Measurements from ENCODE around the gene DARS1.

DARS1 gene

DNA sequence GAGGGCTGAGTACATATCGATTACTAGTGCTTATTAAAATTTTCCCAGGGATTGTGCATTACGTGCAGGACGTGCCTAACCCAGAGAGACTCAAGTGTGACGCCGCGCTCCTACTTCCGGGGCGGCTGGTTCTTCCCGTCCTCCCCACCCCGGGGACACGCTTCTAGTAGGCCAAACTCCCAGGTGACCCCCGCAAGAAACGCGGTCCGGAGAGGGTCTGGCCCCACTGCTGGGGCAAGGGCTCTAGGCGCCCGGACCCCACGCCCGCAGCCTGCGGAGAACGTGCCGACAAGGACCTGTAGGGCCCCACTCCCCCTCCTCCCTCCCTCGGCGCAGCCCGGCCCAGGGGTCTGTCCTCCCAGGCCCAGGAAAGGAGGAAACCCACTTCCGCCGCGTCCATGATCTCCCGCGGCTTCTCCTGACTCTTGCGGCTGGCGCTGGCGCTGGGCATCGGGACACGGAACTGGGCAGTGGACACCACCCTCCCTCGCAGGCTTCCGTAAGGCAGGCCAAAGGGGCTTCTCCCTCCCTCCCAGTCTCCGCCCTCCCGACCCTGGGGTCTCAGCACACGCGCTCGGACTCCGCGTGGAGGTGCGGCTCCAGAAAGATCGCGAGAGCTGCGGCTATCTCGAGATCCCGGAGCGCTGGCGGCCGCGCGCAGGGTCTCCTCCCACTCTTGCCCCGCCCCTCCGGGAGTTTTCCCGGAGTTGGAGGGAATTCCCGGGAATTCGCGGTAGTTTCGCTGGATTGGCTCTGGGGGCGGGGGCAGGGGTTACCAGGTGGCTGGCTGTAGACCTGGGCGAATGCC is at the start of gene DARS1:
TSS of gene DARS1 (minus strand) at position 609 of the 808 bp plus-strand sequence. CDS start at position 451, 158 bp downstream.
- in situ Hi-C loops (cut with HindIII; ENCODE audit: low sequenced_read_pairs): no loop called here

DNA sequence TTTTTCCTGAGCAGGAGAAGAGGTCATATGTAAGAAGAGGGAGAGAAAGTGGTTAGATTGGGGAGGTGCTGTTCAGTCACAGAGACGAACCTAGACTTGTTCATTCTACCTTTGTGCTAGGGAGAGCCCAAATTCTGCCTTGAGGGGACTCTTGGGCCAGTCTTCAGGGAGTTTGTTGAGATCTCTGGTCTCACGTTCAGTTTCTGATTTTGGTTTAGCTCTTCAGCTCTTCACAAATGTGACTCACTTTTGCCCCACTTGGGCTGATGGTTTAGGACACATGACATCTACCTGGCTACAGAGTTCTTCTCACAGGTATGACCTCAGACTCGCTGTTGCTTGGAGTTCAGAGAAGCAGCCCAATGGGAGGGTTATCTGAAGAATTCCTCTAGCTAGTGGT is 49.2 kb upstream of the DARS1 start:
- in situ Hi-C loops (cut with HindIII; ENCODE audit: low sequenced_read_pairs): no loop called here

DNA sequence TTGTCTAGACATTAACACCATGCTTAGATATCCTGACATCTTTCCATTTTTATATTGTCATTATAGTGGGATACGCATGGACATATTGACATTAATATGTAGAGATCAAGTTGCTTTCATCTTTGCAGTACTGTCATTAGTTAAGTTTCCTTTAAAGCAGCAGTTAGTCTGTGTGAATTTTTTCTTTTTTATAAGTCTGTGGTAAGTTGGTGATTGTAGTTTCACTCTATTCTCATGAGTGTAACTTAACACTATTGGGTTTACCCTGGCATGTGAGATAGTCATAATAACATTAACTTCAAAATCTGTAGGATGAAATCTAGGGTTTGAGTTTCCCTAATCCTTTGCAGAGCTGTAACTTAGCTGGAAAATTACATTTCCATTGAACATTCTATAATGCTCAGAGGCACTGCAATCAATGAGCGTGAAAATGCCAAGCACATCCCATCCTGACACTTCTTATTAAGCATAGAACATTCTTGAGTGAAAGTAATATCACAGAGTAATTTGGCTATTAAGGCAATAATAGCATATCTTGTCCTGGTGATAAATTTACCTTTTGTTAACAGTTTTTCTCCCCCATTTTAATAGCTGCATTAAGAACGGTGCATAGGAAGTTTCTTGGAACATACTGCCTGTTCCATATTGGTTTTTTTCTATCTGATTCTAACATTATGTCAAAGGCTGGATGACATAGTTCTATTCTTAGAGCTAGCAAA is 47.5 kb upstream of the DARS1 start:
- in situ Hi-C loops (cut with HindIII; ENCODE audit: low sequenced_read_pairs): no loop called here

DNA sequence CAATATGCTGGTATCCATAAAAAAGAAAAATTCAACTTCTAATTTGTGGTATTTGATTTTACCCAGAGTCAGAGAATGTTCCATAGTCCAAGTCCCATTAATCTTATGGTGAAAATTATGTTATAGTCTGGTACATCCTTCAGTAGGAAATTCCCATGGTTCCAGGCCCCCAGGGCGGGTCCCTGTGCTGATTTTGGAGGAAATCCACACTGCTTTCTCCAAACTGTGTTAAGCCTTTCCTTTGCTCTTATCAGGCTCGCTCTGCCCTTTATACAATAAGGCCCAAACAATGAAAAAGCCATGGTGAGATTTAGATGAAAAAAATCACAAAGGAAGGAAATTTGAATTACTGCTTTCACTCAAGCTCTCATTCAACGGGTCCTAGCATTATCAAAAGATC is 46.8 kb upstream of the DARS1 start:
- in situ Hi-C loops (cut with HindIII; ENCODE audit: low sequenced_read_pairs): no loop called here

DNA sequence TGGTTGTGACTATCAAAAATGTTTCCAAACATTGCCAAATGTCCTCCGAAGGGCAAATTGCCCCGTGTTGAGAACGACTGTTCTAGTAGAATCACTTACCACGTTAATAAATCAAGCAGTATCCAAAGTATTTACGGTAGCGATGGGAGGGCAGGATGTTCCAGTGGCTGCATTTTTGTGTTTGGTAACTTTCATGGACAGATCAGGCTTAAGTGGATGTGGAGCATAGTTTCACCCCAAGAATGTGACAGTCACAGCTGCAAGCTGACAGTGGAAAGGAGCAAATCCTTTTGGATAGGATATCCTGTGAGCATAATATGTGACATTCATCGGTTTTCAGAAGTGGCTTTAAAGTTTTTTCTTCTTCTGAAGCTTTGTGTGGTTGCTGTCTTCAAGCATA is 46.3 kb upstream of the DARS1 start:
- in situ Hi-C loops (cut with HindIII; ENCODE audit: low sequenced_read_pairs): no loop called here

DNA sequence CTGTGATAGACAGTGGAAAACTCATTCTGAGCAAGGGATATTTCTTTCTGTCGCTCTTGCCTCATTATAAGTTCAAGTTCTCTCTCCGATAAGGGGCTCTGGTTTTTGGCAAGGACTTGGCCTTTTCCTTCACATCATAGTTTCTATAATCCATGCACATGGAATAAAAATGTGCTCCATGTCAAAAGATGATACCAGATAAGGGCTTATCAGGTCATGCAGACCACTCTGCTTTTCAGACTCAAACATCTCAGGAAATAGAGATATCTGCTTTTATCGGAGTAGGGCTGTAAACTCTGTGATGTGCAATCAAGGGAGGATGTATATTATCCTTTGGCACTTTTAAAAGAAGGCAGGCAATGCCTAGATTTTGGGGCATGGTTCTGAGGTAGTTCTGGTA is 45.0 kb upstream of the DARS1 start:
- in situ Hi-C loops (cut with HindIII; ENCODE audit: low sequenced_read_pairs): no loop called here

DNA sequence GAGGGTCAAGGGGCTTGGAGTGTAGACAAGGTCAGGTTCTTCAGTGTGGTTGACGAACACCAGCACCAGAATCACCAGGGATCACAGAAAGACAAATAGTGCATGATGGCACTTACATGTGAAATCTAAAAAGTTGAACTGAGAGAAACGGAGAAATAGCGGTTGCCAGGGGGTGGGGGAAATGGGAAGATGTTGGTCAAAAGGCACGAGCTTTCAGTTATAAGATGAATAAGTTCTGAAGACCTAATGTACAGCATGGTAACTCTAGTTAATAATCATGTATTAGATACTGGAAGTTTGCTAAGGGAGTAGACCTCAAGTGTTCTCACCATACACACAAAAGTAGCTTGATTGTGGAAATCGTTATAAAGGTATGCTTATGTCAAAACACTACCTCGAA is 43.7 kb upstream of the DARS1 start:
- in situ Hi-C loops (cut with HindIII; ENCODE audit: low sequenced_read_pairs): no loop called here

DNA sequence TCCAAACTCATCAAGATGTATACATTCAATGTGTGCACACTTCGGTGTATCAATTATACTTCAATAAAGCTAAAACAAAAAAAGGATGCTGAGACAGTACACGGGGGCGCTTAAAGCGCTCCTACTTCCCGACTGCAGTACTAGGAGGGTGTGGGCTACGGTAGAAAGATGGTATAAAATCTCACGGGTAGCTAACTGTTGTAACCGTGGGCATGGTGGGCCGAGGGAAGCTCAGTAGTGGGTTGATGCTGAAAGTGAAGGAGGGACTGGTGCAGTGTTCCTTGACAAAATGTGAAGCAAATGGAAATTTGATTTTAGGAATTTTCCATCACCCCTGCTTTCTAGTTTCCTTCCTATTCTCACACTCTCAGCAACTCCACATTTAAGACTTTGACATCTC is 42.6 kb upstream of the DARS1 start:
- in situ Hi-C loops (cut with HindIII; ENCODE audit: low sequenced_read_pairs): no loop called here

DNA sequence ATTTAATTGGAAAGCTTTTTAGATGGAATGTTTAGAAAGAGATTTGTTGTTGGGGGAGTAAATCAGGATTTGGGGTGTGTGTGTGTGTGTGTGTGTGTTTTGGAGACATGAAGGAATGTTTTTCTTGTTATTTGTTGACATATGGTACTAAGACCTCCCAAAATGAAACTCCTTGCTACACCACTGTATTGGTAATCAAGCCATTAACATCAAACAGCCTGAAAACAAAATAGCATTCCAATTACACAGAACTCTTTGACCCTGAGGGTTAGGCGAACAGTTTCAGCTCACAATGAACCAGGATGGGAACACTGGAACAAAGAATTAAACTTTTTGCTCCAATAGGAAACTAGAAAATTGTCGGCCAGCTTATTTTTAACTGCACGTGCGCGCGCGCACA is 41.7 kb upstream of the DARS1 start:
- in situ Hi-C loops (cut with HindIII; ENCODE audit: low sequenced_read_pairs): no loop called here

DNA sequence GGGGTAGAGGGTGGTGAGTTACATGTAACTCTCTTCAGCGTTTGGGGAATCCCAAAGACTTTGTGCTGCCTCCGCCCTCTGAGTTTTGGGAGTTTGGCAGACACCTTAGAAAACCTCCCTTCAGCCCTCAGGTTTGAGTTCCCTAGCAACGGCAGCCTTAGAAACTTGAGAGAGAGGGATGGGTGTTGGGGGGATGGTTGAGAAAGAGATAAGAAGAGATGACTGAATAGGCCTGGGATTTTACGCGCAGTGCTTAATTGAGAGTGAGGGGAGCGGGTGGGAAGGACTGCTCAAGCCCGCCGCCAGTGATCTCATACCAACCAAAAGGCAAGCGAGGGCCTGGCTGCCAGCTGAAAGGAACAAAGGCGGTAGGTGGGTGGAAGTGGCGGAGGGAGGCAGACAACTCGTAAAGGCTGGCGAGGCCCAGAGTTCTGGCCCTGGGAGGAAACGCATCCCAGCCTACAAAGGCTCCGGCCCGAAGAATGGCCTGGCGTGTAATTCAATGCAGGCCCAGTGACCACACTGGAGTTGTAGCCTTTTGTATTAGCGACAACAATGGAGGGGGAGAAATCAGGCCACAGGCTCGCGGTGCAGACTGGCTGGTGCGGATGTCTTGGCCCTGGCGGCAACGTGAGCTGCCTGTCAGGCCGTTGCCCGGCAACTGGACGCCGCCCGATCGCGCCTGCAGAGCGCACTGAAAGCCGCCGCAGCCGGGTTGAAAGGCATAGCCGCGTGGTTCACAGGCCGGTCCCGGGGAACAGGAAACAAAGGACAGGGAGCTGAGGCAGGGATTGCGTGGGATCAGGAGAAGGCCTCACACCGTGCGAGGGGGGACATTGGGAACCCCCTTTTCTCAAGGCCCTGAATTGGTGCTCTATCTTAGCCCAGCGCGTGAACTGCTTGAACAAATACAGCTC is 39.9 kb upstream of the DARS1 start:
- in situ Hi-C loops (cut with HindIII; ENCODE audit: low sequenced_read_pairs): no loop called here

DNA sequence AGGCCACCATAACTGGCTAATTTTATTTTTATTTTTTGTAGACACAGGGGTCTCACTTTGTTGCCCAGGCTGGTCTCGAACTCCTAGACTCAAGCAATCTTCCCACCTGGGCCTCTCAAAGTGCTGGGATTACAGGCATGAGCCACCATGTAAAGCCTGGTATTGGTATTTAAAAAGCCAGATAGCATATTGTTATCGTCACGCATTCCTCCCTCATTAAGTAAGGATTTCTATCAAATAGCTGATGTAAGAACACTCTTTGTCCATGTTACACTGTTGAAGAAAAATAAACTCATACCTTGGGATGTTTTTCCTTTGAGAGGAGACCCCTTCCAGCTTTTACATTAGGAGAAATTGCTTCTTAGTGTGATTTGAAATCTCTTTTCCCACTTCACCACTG is 39.2 kb upstream of the DARS1 start:
- in situ Hi-C loops (cut with HindIII; ENCODE audit: low sequenced_read_pairs): no loop called here

DNA sequence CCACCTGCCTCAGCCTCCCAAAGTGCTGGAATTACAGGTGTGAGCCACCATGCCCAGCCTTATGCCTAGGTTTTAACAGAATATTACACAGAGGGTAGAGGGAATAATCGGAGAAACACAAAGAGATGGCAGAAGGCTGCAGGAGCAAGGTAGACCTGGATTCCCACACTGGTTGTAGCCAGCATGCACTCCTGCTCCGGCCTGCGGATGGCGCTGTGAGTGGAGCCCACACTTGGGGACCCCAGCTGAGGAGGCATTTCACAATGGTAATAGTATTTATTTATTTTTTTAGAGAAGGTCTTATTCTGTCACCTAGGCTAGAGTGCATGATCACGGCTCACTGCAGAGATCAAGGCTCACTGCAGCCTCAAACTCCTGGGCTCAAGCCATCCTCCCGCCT is 38.8 kb upstream of the DARS1 start:
- in situ Hi-C loops (cut with HindIII; ENCODE audit: low sequenced_read_pairs): no loop called here

DNA sequence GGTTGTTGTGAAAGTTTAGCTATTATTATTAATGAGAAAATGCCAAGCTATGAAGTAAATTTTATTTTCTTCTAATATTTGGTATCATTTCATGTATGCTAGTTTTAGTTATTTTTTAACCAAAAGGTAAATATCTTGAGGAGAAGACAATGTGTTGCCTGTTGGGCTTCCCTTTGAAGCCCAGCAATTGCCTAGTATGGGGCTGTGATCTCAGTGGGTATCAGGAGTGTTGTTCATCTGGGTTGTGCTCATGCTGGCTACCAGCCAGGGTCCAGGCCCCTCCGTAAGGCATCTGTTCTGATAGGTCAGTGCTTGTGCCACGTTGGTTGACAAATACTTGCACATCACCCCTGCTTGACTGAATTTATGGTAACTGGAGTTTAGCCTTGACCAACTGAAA is 38.0 kb upstream of the DARS1 start:
- in situ Hi-C loops (cut with HindIII; ENCODE audit: low sequenced_read_pairs): no loop called here

DNA sequence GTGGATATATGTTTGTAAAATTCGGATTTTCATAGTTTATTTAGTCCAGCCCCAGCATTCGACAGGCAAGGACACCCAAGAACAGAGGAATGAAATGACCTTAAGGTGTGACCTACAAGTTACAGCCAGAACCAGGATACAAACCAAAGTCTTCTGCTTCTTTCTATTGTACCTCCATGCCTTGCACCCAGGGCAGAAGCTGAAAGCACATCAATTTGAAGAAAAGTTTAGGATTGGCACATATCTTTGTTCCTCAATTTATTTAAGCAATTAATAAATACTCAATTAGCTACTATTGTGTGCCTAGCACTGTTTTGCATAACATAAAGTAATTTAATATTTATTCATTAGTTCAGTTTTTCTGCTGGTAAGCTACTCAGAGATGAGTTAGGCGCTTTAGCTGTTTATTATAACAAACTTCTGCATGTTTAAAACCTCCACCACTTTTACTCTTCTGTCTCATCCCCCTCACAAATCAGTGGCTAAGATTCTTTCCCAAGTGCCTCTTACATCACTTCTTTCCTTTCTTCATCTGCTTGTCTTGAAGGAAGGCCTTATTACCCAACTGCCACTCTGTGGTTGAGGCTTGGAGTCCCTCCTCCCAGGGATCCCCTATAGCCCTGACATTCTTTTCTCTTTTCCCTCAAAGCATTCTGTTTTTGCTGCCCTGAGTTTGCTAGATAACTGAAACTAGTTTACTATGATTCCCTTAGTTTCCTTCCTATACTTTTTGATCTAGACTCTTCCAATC is 37.1 kb upstream of the DARS1 start:
- in situ Hi-C loops (cut with HindIII; ENCODE audit: low sequenced_read_pairs): no loop called here

DNA sequence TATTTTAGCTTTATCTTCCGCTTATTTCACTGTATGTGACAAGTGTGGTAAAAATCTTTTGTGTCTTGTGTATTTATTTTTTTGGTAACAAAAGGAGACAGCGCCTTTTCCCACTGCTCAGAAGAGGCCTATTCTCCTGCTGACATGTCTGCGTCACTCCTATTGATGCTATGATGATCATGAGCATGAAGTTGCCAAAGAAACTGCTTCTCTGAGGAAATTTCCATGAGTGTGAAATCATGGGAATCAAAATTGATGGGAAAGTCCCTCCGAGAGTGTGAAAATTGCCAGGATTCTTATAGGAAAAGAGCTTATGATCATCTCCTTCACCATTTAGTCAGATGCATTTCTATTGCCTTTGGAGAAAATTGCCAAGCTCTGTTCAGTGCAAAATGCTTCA is 36.5 kb upstream of the DARS1 start:
- in situ Hi-C loops (cut with HindIII; ENCODE audit: low sequenced_read_pairs): no loop called here

DNA sequence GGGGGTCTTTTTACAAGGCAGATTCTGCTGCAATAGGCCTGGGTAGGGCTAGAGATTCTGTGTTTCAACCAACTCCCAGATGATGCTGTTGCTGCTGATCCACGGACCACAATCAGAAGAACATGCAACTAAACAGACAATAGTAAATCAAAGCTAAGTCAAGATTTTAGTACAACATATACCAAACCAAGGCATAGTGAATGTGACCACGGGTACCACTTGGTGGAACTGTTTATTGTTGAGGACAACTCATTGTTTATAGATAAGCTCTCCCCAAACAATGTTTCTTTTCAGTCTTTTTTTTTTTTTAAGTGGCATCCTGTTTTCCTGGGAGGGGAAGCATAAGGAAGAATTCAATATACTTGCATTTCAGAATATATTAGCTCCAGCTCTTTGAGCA is 36.0 kb upstream of the DARS1 start:
- in situ Hi-C loops (cut with HindIII; ENCODE audit: low sequenced_read_pairs): no loop called here

DNA sequence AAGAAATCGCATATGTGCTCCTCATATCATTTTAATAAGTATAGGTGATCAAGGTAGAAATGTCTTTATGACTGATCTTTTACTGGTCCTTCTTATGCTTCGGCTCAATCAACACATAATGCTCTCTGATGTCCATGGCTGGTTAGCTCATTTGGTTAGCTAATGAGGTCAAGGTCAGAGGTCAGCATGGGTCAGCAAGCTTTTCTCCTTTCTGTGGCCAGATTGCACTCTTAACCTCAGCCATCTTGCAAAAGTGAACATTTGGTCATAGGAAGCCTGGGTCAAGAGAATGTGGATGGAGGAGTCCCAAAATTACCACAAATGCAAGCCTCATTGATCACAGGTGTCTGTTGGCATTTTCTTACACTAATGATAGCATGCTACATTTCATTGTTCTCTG is 35.4 kb upstream of the DARS1 start:
- in situ Hi-C loops (cut with HindIII; ENCODE audit: low sequenced_read_pairs): no loop called here

DNA sequence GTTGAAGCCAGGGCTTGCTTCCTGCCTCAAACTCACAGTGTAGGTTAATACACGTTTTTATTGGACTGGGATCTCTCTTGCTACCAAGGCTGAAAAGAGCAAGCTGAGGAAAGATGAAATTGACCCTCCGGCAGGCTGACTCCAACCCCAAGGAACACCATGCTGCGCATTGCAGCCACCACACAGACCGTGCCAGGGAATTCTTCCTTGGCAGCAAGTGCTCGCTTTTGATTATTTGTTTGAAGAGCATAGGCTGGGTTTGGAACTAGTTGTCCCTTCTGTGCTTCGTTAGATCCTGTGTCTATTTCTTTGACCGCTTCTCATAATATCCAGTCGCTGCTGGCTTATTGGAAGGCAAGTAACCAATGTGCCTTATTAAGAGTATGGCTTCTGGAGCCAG is 34.4 kb upstream of the DARS1 start:
- in situ Hi-C loops (cut with HindIII; ENCODE audit: low sequenced_read_pairs): no loop called here

DNA sequence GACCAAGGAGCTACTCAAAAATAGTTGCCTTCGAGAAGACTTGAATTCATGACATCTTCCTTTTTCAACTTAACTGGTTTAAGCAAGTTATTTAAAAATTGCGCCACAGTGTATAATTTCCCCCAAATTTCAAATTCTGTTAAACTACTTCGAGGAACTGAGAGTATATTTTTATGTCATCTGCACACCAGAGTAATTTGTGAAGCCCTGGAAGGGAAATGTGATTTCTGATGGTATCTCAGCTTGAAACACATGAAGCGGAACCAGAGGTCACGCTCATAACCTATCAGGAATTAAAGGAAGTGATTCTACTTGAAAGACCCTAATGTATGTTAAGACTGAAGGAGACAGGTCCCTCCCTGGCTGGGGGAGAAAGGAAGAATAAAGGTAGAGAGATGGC is 33.9 kb upstream of the DARS1 start:
- in situ Hi-C loops (cut with HindIII; ENCODE audit: low sequenced_read_pairs): no loop called here

DNA sequence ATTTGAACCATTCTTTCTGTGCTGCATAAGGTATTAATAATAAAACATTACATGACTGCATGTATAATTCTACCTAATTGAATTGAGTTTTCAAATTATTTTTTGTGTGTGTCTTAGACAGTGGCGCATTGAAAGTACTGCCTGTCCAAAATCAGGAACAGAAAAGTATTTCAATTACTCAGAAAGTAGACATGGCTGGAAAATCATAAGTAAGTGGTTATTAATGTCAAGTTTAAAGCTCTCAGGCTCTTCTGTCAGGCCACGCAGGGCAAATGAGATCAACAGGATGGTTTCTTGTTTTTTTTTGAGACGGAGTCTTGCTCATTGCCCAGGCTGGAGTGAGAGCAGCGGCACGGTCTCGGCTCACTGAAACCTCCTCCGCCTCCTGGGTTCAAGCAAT is 32.4 kb upstream of the DARS1 start:
- in situ Hi-C loops (cut with HindIII; ENCODE audit: low sequenced_read_pairs): no loop called here

DNA sequence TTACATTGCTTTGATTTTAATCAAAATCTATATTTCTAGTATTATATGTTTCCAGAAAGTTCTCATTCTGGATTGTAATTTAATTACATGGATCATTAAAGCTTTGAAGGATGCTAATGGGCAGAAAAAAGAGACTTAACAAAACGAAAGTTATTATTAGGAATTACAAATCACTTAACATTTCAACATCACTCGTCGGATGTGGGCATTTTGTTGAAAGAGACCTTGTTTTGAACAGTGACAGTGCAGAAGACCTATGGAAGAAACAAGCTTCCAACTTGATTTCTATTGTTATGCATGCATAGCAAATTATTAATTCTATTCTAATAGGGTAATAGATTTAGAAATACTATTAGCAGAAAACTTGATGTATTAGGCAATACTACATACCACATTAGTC is 31.4 kb upstream of the DARS1 start:
- in situ Hi-C loops (cut with HindIII; ENCODE audit: low sequenced_read_pairs): no loop called here
